NCI-H82 (cell line): ENCODE measurements around the gene KBTBD7.
"Not testable (repeated sequence)": the region's sequence is repeated elsewhere in the genome, so short reads cannot be mapped to it uniquely, and the experiment has no call there.

Experiments
- DNase-seq: peaks from one replicate; lab custom pipeline; 2025; lab: John Stamatoyannopoulos, UW

KBTBD7 gene

DNA sequence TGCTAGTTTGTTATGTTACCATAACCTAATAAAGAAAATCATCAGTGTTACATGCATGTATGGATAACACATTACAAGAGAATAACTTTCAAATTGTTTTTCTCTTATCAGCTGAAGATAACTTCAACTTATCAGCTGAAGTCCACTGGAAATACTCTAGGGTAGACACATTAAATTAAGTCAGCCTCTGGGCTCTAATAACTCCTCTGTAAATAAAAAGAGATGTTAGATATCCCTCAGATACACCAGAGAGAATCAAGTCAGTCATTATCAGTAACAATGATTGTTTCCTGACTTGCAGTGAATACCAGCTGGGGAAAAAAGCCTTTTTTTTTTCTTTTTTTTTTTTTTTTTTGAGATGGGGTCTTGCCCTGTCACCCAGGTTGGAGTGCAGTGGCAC is 1.6 kb upstream of the KBTBD7 start:
- no peak for DNase-seq

DNA sequence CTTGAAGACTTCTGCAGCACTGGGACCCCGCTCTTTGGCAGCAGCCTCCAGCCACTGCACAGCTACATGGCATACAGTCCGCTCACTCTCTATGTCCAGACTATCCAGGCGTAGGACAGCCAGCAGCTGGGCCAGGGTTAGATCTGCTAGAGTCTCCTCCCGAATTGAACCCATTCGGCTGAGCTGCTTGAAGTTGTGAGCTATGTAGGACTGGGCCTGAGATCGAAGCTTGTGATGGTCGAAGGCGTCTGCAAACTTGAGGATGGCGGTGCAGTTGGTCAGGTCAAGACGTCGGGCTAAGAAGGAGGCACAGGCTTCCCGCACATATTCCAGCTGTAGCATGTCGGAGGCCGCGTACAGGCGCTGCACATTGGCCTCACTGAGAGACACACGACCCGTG is 900 bp downstream of the KBTBD7 start:
- no peak for DNase-seq

- no peak for DNase-seq
These were observed 5.8 kb downstream of the KBTBD7 start for GRCh38 chr13:41188584-41188983.

DNA sequence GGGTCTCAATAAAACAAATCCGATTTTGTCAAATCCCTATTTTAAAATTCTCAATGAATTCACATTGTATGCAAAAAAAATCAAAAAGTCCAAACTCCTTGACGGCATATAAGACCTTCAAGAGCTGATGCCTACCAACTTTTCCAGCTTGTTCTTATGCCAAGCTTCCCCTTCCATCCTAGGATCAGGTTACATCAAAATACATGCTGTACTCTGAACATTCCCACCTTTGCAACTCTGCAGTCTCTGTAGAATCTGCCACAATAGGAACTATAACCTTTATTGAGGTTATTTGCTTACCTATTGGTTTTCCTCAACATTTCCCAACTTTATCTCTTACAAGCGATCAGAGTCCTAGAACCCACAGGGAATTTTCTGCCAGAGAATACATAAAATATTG is 7.9 kb downstream of the KBTBD7 start:
- DNase-seq = no peak

- no peak for DNase-seq
These were observed 12.1 kb downstream of the KBTBD7 start for GRCh38 chr13:41182231-41182630.

DNA sequence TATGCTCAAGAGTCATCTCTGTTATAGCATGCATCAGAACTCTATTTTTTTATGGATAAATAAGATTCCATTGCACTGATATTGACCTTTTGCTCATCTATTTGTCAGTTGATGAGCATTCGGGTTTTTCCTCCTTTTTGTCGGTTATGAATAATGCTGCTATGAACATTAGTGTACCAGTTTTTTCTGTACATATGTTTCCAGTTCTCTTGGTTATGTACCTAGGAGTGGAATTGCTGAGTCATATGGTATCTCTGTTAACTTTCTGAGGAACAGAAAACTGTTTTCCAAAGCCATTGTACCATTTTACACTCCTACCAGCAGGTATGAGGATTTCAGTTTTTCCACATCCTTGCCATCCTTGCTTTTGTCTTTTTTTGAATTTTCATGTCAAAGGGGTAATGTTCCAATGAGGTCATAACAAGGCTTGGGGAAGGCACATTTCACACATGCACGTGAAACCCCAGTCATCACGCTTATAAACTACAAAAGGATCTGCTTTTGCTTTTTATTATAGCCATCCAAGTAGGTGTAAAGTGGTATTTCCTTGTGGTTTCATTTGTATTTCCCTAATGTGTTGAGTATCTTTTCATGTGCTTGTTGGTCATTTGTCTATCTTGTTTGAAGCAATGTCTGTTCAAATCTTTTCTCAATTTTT is 14.6 kb downstream of the KBTBD7 start:
- no peak for DNase-seq

DNA sequence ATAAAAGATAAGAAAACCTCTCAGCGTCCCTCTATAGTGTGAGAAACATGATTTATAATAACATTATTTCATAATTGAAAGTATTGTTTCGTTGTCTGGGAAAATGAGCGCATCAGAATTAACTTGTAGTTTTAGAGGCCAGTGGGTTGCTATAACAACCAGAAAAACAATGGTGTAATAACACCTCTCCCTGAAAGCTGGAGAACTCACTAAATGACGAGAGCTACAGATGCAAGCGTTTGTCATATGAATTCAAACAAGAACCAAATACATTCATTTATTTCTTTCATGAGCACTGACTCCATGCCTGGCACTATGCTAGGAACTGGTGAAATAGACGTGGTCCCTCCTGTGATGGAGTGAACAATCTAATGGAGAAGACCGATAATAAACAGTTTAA is 16.3 kb downstream of the KBTBD7 start:
- no peak for DNase-seq

- DNase-seq = no peak
These were observed 16.8 kb downstream of the KBTBD7 start for GRCh38 chr13:41177616-41178015.

- not testable (repeated sequence) for DNase-seq
These were observed 18.8 kb downstream of the KBTBD7 start for GRCh38 chr13:41175576-41175975.

DNA sequence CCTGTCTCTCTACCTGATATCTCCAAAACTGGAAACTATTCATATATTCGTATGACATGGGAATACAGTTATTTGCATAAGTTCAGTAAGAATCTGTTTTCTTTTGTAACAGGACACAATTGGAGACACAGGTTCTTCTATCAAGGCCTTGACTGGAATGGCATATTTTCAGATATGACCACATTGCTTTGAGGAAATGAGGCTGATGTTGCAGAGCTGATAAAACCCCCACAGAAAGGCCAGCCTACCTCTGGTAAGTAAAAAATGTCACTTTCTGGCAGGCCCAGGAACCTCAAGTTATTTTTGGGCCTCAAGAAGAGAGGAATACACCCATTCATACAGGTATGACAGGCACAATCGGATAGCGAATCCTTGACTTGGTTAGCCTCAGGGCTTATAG is 32.2 kb downstream of the KBTBD7 start:
- DNase-seq = no peak

GRCh38 chr13:41159174-41159573 is 35.2 kb downstream of the KBTBD7 start:
- DNase-seq = no peak

- no peak for DNase-seq
These were observed 37.2 kb downstream of the KBTBD7 start for GRCh38 chr13:41157048-41157717.

DNA sequence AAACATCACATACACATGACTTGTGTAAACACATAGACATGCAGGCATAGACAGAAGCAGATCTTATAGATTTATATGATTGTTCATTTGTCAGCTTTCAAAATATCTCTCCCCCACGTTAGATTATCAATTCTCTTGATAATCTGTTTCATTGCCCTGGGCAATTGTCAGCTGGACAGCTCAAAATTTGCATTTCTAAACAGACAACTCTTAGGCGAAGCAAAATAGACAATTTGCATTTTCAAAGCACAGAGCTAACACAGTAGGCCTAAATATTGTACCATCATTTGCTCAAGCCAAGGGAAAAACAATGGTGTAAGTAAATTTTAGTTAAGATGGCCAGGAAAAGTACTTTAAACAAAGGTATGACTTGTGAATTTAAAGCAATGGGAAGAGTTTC is 37.7 kb downstream of the KBTBD7 start:
- no peak for DNase-seq

DNA sequence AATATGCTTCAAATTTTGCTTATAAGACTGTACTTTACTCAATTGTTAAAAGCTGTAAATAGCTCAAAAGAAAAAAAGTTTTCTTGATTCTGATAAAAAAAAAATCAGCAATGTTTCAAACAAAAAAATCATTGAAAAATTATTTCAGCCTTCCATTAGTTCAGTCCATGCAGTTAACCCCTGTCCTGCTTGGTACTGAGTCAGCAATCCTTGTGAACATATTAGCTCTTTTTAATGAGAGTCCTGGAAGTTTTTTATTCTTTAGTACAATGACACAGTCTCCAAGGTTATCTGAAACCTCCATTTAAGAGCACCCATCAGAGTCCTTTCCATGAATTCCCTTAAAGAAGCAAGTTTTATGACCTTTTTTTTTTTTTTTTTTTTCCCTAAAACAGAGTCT is 40.3 kb downstream of the KBTBD7 start:
- DNase-seq = no peak

GRCh38 chr13:41152005-41152404 is 42.4 kb downstream of the KBTBD7 start:
- no peak for DNase-seq

GRCh38 chr13:41150058-41150457 is 44.3 kb downstream of the KBTBD7 start:
- no peak for DNase-seq

- DNase-seq = no peak
These were observed 45.7 kb downstream of the KBTBD7 start for GRCh38 chr13:41148419-41149283.

DNA sequence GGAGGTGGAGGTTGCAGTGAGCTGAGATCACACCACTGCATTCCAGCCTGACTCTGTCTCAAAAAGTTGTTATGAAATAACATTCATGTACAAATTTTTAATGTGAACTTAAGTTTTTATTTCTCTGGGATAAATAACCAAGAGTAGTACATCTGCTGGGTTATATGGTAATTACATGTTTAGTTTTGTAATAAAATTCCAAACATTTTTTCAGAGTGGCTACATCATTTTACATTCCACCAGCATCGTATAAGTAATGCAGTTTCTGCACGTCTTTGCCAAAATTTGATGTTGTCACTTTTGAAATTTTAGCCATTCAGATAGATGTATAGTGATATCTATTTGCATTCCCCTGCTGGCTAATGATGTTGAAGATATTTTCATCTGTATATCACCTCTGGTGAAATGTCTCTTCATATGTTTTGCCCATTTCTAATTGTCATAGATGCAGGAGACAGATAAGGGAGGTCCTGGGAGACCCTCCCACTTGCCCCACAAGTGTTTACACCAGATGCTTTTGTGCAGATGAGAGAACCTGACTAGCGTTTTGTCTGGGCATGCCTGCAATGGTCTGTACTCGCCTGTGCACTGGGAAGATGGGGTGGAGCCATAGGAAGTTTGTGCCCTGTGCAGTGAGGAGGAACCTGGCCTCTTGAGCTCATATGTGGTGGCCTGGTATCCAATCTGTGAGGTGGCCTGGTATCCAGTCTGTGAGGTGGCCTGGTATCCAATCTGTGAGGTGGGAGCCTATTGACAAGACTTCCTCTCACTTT is 49.0 kb downstream of the KBTBD7 start:
- no peak for DNase-seq

- no peak for DNase-seq
These were observed 49.8 kb downstream of the KBTBD7 start for GRCh38 chr13:41144576-41144975.
